Hepatocyte (in vitro differentiated cells): ENCODE measurements around the gene CNR1. TPM values are rescaled to one million over a fixed set of nuclear protein-coding genes. Genes with fewer than 3 reads are reported as not detected.

Source experiments
- DNase-seq: peaks from one replicate; pipeline ENCODE4 v3.0.0-alpha.2; 2016; ENCODE audit warnings: low spot score
- H2AFZ ChIP-seq: fragments of 200-600 bp; sonication (generic); 2 replicates; pipeline ENCODE4 v1.6.0; 2016; ENCODE audit warnings: antibody characterized with exemption, mild to moderate bottlenecking
- H3K27ac ChIP-seq: fragments of 200-600 bp; sonication (generic); 2 replicates; pipeline ENCODE4 v1.5.1; 2016; ENCODE audit warnings: mild to moderate bottlenecking
- H3K27me3 ChIP-seq: fragments of 200-600 bp; sonication (generic); 2 replicates; pipeline ENCODE4 v1.6.1; 2016
- H3K36me3 ChIP-seq: fragments of 200-600 bp; sonication (generic); replicated peaks from 2 replicates; pipeline ENCODE4 v1.5.1; 2016; ENCODE audit warnings: low read depth; ENCODE audit not compliant: insufficient read depth
- H3K4me1 ChIP-seq: fragments of 200-600 bp; sonication (generic); 2 replicates; pipeline ENCODE4 v1.5.1; 2016; ENCODE audit warnings: mild to moderate bottlenecking, moderate library complexity; ENCODE audit not compliant: insufficient read depth
- H3K4me2 ChIP-seq: fragments of 200-600 bp; sonication (generic); 2 replicates; pipeline ENCODE4 v1.6.0; 2016
- H3K4me3 ChIP-seq: fragments of 200-600 bp; sonication (generic); 2 replicates; pipeline ENCODE4 v1.5.1; 2016; ENCODE audit warnings: mild to moderate bottlenecking
- H3K79me2 ChIP-seq: fragments of 200-600 bp; sonication (generic); 2 replicates; pipeline ENCODE4 v1.6.0; 2017; ENCODE audit warnings: mild to moderate bottlenecking
- H3K9me2 ChIP-seq: fragments of 200-600 bp; sonication (generic); replicated peaks from 2 replicates; pipeline ENCODE4 v1.6.0; 2017; ENCODE audit warnings: mild to moderate bottlenecking; ENCODE audit not compliant: insufficient read depth
- H3K9me3 ChIP-seq: fragments of 200-600 bp; sonication (generic); 2 replicates; pipeline ENCODE4 v1.5.1; 2016; ENCODE audit warnings: low read depth, mild to moderate bottlenecking
- H4K20me1 ChIP-seq: fragments of 200-600 bp; sonication (generic); 2 replicates; pipeline ENCODE4 v1.6.0; 2016; ENCODE audit warnings: mild to moderate bottlenecking; ENCODE audit not compliant: insufficient read depth, poor library complexity, severe bottlenecking
- EZH2 ChIP-seq: fragments of 200-600 bp; sonication (generic); IDR thresholded peaks from 2 replicates; pipeline ENCODE4 v1.6.1; 2016; ENCODE audit warnings: antibody characterized with exemption, mild to moderate bottlenecking, borderline replicate concordance
- EZH2phosphoT487 ChIP-seq: fragments of 200-600 bp; sonication (generic); IDR thresholded peaks from one replicate; pipeline ENCODE4 v1.6.1; 2018; ENCODE audit warnings: antibody characterized with exemption, mild to moderate bottlenecking, low read depth, moderate library complexity; ENCODE audit not compliant: unreplicated experiment, severe bottlenecking
- WGBS: methylation state at CpG from one replicate; pipeline ENCODE4 v1.1.6; 2016; ENCODE audit warnings: low lambda C conversion rate; ENCODE audit errors: missing lambda C conversion rate; 5-methylcytosine and 5-hydroxymethylcytosine counted together
- polyA plus RNA-seq: library from polyadenylated mRNA; unstranded; fragments of >200 nt; fragmentation: Nextera tagmentation; extraction: Ambion mirVana; gene quantifications from 2 replicates; pipeline ENCODE4 v1.2.1, GENCODE V29; 2016
- total RNA-seq: library from RNA; depleted of rRNA; stranded (reverse); fragments of >200 nt; gene quantifications from 2 replicates; pipeline ENCODE4 v1.2.3, GENCODE V29; 2014
- TF ChIP-seq, protein P1 (sequence below): fragments of 200-600 bp; sonication (generic); IDR thresholded peaks from 2 replicates; pipeline ENCODE4 v1.5.1; 2016; ENCODE audit warnings: antibody characterized with exemption, mild to moderate bottlenecking; ENCODE audit not compliant: poor library complexity

CNR1 gene
- total and polyA plus RNA-seq, 2 experiments from 2014 or later: 1.1 to 5.2 TPM

DNA sequence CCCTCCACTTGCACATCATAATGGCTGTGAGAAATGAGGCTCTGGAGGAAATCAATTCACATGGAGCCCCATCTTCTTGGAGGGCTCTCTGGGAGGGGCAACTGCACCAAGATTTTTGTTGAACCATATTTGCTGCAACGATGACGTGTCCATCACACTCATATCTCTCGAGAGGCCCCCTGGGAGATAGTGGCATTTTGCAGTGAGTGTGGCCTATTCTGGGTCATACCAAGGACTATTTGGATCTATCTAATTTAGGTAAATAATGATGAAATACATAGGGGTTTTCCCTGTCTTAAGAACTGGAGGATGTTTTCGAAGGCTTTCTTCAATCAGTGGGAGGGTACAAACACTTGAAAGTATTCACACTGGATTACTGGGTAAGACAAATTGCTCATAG, 31.6 kb downstream of the CNR1 start:
- no peak overlapping the region for H3K4me3 ChIP-seq
- no peaks in the 10 kb centered on the region for H4K20me1 ChIP-seq
- H3K9me3 ChIP-seq: no peaks in the 10 kb centered on the region
- no peaks in the 10 kb centered on the region for H3K4me1 ChIP-seq
- H2AFZ ChIP-seq: no peak overlapping the region
- TF ChIP-seq EZH2: no peak
- no peak for TF ChIP-seq EZH2phosphoT487
- TF ChIP-seq, protein P1, sequence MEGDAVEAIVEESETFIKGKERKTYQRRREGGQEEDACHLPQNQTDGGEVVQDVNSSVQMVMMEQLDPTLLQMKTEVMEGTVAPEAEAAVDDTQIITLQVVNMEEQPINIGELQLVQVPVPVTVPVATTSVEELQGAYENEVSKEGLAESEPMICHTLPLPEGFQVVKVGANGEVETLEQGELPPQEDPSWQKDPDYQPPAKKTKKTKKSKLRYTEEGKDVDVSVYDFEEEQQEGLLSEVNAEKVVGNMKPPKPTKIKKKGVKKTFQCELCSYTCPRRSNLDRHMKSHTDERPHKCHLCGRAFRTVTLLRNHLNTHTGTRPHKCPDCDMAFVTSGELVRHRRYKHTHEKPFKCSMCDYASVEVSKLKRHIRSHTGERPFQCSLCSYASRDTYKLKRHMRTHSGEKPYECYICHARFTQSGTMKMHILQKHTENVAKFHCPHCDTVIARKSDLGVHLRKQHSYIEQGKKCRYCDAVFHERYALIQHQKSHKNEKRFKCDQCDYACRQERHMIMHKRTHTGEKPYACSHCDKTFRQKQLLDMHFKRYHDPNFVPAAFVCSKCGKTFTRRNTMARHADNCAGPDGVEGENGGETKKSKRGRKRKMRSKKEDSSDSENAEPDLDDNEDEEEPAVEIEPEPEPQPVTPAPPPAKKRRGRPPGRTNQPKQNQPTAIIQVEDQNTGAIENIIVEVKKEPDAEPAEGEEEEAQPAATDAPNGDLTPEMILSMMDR: no peak
- WGBS: 90% methylated on average over 4 of the region's 4 CpGs
- H3K79me2 ChIP-seq: no peaks in the 10 kb centered on the region
- no peak overlapping the region for H3K27ac ChIP-seq
- no peaks in the 10 kb centered on the region for H3K36me3 ChIP-seq
- no peaks in the 10 kb centered on the region for H3K9me2 ChIP-seq
- no peaks in the 10 kb centered on the region for H3K27me3 ChIP-seq
- H3K4me2 ChIP-seq: no peak overlapping the region
- no peak for DNase-seq

DNA sequence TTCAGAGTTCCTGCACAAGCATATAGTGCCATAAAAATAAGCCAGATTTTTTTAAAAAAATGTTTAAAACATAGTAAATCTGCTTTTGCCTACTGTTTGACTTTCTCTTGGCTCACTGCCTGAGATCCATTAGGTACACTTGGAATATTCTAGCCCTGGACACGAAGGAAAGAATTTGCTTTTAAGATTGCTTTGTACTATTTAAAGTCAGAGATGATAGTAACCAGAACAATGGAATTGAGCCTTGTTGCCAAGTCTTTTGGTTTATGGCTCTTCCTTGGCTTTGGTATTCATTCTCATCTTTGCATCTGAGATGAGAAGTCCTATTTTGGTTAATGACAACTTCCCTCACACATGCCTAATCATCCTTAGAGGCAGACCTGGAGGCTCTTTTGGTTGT, 32.4 kb downstream of the CNR1 start:
- Histone ChIP-seq H3K9me2 (no peaks in the 10 kb centered on the region), H3K79me2 (no peaks in the 10 kb centered on the region), H3K4me1 (no peaks in the 10 kb centered on the region), H3K27me3 (no peaks in the 10 kb centered on the region), H3K4me3 (no peak overlapping the region), H3K4me2 (no peak overlapping the region), H3K27ac (no peak overlapping the region), H3K9me3 (no peaks in the 10 kb centered on the region), H4K20me1 (no peaks in the 10 kb centered on the region), H3K36me3 (no peaks in the 10 kb centered on the region), H2AFZ (no peak overlapping the region)
- no peak for DNase-seq
- TF ChIP-seq EZH2phosphoT487 (no peak), EZH2 (no peak)
- TF ChIP-seq, protein P1: no peak
- 43% methylated on average over 1 of the region's 1 CpG for WGBS

DNA sequence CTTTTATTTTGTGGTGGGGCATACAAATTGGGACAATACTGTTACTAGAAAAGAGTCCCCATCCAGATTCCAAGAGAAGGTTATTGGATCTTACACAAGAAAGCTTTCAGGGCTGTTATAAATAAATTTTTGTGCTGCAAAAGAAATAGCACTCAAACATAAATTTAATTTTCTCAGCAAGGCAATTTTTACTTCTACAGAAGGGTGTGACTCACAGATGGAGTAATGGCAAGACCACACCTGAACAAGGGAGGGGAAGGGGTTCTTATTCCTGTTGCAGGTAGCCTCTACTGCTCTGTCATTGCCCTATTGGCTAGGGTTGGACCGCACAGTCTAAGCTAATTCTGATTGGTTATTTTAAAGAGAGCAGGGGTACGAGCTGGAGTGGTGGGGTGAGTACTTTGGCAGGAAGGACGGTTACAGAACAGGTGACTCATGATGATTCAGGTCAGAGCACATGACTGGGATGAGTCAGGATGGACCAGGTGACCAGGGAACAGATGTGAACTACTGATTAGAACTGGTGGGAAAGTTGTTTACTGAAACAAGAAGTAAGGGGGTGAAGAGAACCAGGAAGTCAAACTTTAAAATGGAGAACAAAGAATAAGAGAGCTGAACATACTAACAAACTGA, 41.1 kb downstream of the CNR1 start:
- peak overlapping the region; percentile 69 for H3K27ac ChIP-seq
- WGBS: 61% methylated on average over 3 of the region's 3 CpGs
- H3K27me3 ChIP-seq: no peaks in the 10 kb centered on the region

More for the DNA sequence above, 41.1 kb downstream of the CNR1 start:
- Histone ChIP-seq H3K4me1 (no peaks in the 10 kb centered on the region), H4K20me1 (no peaks in the 10 kb centered on the region), H2AFZ (no peak overlapping the region), H3K9me3 (no peaks in the 10 kb centered on the region), H3K4me3 (no peak overlapping the region), H3K36me3 (no peaks in the 10 kb centered on the region), H3K9me2 (no peaks in the 10 kb centered on the region), H3K79me2 (no peaks in the 10 kb centered on the region), H3K4me2 (no peak overlapping the region)
- peak; percentile 52 for DNase-seq
- TF ChIP-seq EZH2phosphoT487: no peak
- TF ChIP-seq, protein P1: no peak
- no peak for TF ChIP-seq EZH2
